Panc1 (cell line): Measurements from ENCODE around the gene TRPM7.

ENCODE experiments used
- CTCF ChIP-seq: fragments of 450-650 bp; IDR thresholded peaks from 2 replicates; pipeline ENCODE4 v1.5.1; 2017; ENCODE audit warnings: mild to moderate bottlenecking
- POLR2AphosphoS5 ChIP-seq: IDR thresholded peaks from 2 replicates; pipeline ENCODE4 v1.6.1; 2012; ENCODE audit warnings: mild to moderate bottlenecking, low read depth, low read length, moderate library complexity
- REST ChIP-seq, 2 experiments: IDR thresholded peaks; 2 replicates each; pipeline ENCODE4 v1.6.1; 2011 to 2012; ENCODE audit warnings: low read depth in 2 of 2, control low read depth in 1 of 2, low read length in 1 of 2, mild to moderate bottlenecking in 1 of 2, moderate library complexity in 1 of 2; ENCODE audit not compliant: insufficient read depth in 1 of 2
- SIN3A ChIP-seq: IDR thresholded peaks from 2 replicates; pipeline ENCODE4 v1.6.1; 2012; ENCODE audit warnings: low read depth, mild to moderate bottlenecking, low read length, moderate library complexity, borderline replicate concordance; ENCODE audit not compliant: insufficient read depth
- TCF7L2 ChIP-seq: IDR thresholded peaks from 2 replicates; pipeline ENCODE4 v1.6.1; 2011; ENCODE audit warnings: mild to moderate bottlenecking, low read depth, low read length, inconsistent platforms

GRCh38 chr15:50697109-50697797, 10.7 kb upstream of the TRPM7 start:
- no peak for TF ChIP-seq CTCF
- TF ChIP-seq REST (IDR thresholded peaks at IDR 0.05; ENCODE audit: insufficient read depth in 1 of 2, low read depth in 2 of 2, low read length in 1 of 2): no peak
- TF ChIP-seq SIN3A: no peak
- TF ChIP-seq POLR2AphosphoS5: no peak
- no peak for TF ChIP-seq TCF7L2
